Osteoblast (primary cell): Measurements from ENCODE around the gene MPZL3. TPM values are rescaled to one million over a fixed set of nuclear protein-coding genes. Genes with fewer than 3 reads are reported as not detected.

Experiments used
- DNase-seq: peaks from one replicate; pipeline ENCODE4 v3.0.0; 2011; ENCODE audit warnings: low spot score, mixed read lengths; ENCODE audit not compliant: insufficient read length; ENCODE audit errors: missing footprints
- H2AFZ ChIP-seq: 2 replicates; pipeline ENCODE4 v1.6.0; 2011; ENCODE audit warnings: mild to moderate bottlenecking, low read length
- H3K27ac ChIP-seq: 2 replicates; pipeline ENCODE4 v1.5.1; 2011; ENCODE audit warnings: mild to moderate bottlenecking, low read depth, low read length, moderate library complexity
- H3K27me3 ChIP-seq: 2 replicates; pipeline ENCODE4 v1.6.0; 2012; ENCODE audit warnings: mild to moderate bottlenecking, control low read depth, inconsistent platforms, low read length, moderate library complexity; ENCODE audit not compliant: insufficient read depth
- H3K36me3 ChIP-seq: 2 replicates; pipeline ENCODE4 v1.5.1; 2011; ENCODE audit warnings: mild to moderate bottlenecking, low read length, control low read depth, moderate library complexity; ENCODE audit not compliant: insufficient read depth
- H3K4me1 ChIP-seq: 2 replicates; pipeline ENCODE4 v1.5.1; 2011; ENCODE audit warnings: mild to moderate bottlenecking, low read length, control low read depth, moderate library complexity; ENCODE audit not compliant: insufficient read depth
- H3K4me2 ChIP-seq: 2 replicates; pipeline ENCODE4 v1.6.0; 2011; ENCODE audit warnings: mild to moderate bottlenecking, low read length; ENCODE audit not compliant: insufficient read depth
- H3K4me3 ChIP-seq: fragments of 200-600 bp; sonication (generic); 3 replicates; pipeline ENCODE4 v1.5.1; 2012; ENCODE audit warnings: mild to moderate bottlenecking, low read length, inconsistent platforms; ENCODE audit not compliant: insufficient read depth
- H3K79me2 ChIP-seq: 2 replicates; pipeline ENCODE4 v1.6.0; 2012; ENCODE audit warnings: mild to moderate bottlenecking, low read length, control low read depth, inconsistent platforms; ENCODE audit not compliant: insufficient read depth
- H3K9me3 ChIP-seq: 2 replicates; pipeline ENCODE4 v1.5.1; 2011; ENCODE audit warnings: low read depth, low read length, control low read depth
- H4K20me1 ChIP-seq: 2 replicates; pipeline ENCODE4 v1.6.0; 2012; ENCODE audit warnings: mild to moderate bottlenecking, low read length, control low read depth; ENCODE audit not compliant: insufficient read depth
- CTCF ChIP-seq: IDR thresholded peaks from 2 replicates; pipeline ENCODE4 v1.5.1; 2011; ENCODE audit warnings: mild to moderate bottlenecking, low read depth, low read length, moderate library complexity; ENCODE audit errors: extremely low read depth
- total RNA-seq: library from RNA; depleted of rRNA; stranded (reverse); fragments of >200 nt; gene quantifications from 2 replicates; pipeline ENCODE4 v1.2.3, GENCODE V29; 2012

MPZL3 gene
- total RNA-seq, 1 donor, result 1.8 TPM

DNA sequence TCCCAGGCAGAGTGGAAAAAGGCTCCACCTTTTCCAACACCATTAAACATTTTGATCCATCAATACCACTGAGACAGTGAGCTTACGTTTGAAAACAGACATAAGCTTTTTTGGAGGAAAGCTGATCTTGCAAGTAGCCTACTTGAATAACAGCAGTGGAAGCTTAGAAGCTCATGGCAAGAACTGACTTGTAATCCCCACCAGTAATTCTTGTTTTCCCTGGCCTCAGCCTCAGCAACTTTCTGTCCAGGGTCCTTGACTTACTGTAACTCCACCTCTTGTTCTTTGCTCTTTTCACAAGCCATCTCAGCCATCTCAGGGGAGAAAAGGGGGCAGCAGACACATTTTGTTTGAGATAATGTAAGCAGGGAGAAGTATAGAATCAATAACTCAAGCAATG lies 24.3 kb upstream of the MPZL3 start:
- DNase-seq, result no peak
- H3K27me3 ChIP-seq, result peaks cover 3% of the 10 kb centered on the region
- no peak for TF ChIP-seq CTCF
- no peak overlapping the region for H3K27ac ChIP-seq
- H3K79me2 ChIP-seq, result no peaks in the 10 kb centered on the region
- no peak overlapping the region for H3K4me2 ChIP-seq
- no peak overlapping the region for H2AFZ ChIP-seq
- H3K36me3 ChIP-seq, result no peaks in the 10 kb centered on the region
- H4K20me1 ChIP-seq, result no peaks in the 10 kb centered on the region
- H3K4me3 ChIP-seq, result no peak overlapping the region
- H3K4me1 ChIP-seq, result no peaks in the 10 kb centered on the region
- H3K9me3 ChIP-seq, result no peaks in the 10 kb centered on the region

- DNase-seq, result no peak
- Histone ChIP-seq H3K4me1 (no peaks in the 10 kb centered on the region), H3K79me2 (no peaks in the 10 kb centered on the region), H3K4me3 (no peak overlapping the region), H3K36me3 (no peaks in the 10 kb centered on the region), H3K9me3 (no peaks in the 10 kb centered on the region), H4K20me1 (no peaks in the 10 kb centered on the region), H3K27ac (no peak overlapping the region), H2AFZ (no peak overlapping the region), H3K4me2 (no peak overlapping the region), H3K27me3 (peaks cover 3% of the 10 kb centered on the region)
- TF ChIP-seq CTCF, result no peak
Observed at GRCh38 chr11:118275176-118275575, 23.0 kb upstream of the MPZL3 start.

DNA sequence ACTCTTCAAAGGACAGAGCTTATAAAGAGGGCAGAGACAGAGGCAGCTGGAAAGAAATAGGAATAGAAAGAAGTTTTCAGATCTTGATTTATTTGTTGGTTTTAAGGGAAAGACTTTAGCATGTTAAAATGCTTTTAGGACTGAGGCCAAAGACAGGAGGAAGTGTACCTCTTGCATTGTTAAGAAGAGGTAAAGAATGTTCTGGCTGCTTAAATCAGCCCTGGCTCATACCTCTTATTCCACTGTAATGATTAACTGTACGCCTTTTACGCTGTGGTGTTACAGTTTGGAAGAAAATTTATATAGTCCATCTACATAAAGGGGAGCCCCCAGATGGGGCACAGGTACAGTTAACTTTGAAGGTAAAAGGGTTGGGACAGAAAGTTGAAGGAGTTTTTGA lies 22.0 kb upstream of the MPZL3 start:
- H3K27ac ChIP-seq, result no peak overlapping the region
- no peak overlapping the region for H3K4me2 ChIP-seq
- H3K4me3 ChIP-seq, result no peak overlapping the region

DNA sequence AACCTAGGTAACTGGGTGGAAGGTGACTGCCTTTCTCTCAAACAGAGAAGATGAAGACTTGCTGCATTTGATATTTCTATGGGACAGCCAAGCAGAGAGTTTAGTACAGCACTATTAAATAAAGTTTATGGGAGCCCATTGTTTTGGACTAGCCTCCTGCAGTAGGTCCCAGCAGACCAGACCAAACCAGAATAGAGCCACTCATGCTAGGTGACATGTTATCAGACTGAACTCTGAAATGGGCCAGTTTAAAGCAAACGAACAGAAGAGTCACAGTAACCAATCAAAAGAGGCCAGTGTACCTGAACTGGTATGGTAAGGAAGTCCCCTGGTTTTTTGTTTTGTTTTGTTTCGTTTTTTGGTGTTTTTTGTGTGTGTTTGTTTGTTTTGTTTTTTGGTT lies 19.8 kb upstream of the MPZL3 start:
- Histone ChIP-seq H3K4me2 (no peak overlapping the region), H3K27me3 (peaks cover 9% of the 10 kb centered on the region)
- no peak for TF ChIP-seq CTCF

More for the DNA sequence above, 22.0 kb upstream of the MPZL3 start:
- no peak for DNase-seq
- Histone ChIP-seq H3K36me3 (no peaks in the 10 kb centered on the region), H3K4me1 (no peaks in the 10 kb centered on the region), H4K20me1 (no peaks in the 10 kb centered on the region), H2AFZ (no peak overlapping the region), H3K9me3 (no peaks in the 10 kb centered on the region), H3K79me2 (no peaks in the 10 kb centered on the region), H3K27me3 (peaks cover 3% of the 10 kb centered on the region)
- no peak for TF ChIP-seq CTCF

More for the DNA sequence above, 19.8 kb upstream of the MPZL3 start:
- H2AFZ ChIP-seq, result no peak overlapping the region
- no peak overlapping the region for H3K27ac ChIP-seq
- H3K4me3 ChIP-seq, result no peak overlapping the region
- no peaks in the 10 kb centered on the region for H3K36me3 ChIP-seq
- no peaks in the 10 kb centered on the region for H3K4me1 ChIP-seq
- no peak for DNase-seq
- H3K9me3 ChIP-seq, result no peaks in the 10 kb centered on the region
- no peaks in the 10 kb centered on the region for H4K20me1 ChIP-seq
- no peaks in the 10 kb centered on the region for H3K79me2 ChIP-seq
